WI38 (cell line): ENCODE data around the gene KIAA0319L.

ENCODE experiments used
- H3K4me3 ChIP-seq: 2 replicates; pipeline ENCODE4 v1.5.1; 2011; ENCODE audit warnings: low read depth, mild to moderate bottlenecking, control low read depth, low read length
- CTCF ChIP-seq: IDR thresholded peaks from 2 replicates; pipeline ENCODE4 v1.5.1; 2012; ENCODE audit warnings: low read depth, mild to moderate bottlenecking, control low read depth, low read length

The KIAA0319L gene

GRCh38 chr1:35561297-35561971, 4.2 kb upstream of the KIAA0319L start:
- no peak for TF ChIP-seq CTCF
- no peak overlapping the region for H3K4me3 ChIP-seq

GRCh38 chr1:35560256-35561225, 3.3 kb upstream of the KIAA0319L start:
- no peak overlapping the region for H3K4me3 ChIP-seq
- no peak for TF ChIP-seq CTCF

- TF ChIP-seq CTCF: no peak
Observed at GRCh38 chr1:35559317-35559944, 2.2 kb upstream of the KIAA0319L start.

GRCh38 chr1:35558374-35559316, 1.4 kb upstream of the KIAA0319L start:
- TF ChIP-seq CTCF: no peak
- peak overlapping the region; percentile 93 for H3K4me3 ChIP-seq

More at GRCh38 chr1:35559317-35559944, 2.2 kb upstream of the KIAA0319L start:
- H3K4me3 ChIP-seq: no peak overlapping the region; the same call in 1 of the 2 replicates

- peak within 1 kb of the TSS; percentile 93 for H3K4me3 ChIP-seq
- no peak for TF ChIP-seq CTCF
Observed at GRCh38 chr1:35557611-35558373, 589 bp upstream of the KIAA0319L start, which contains the start of gene NCDN. TSS of gene NCDN (plus strand) at chr1:35557799. CDS start at chr1:35558191, 392 bp downstream.
